SU-DHL-6 (cell line): ENCODE measurements around the gene ILDR2.
"Not testable (repeated sequence)": the region's sequence is repeated elsewhere in the genome, so short reads cannot be mapped to it uniquely, and the experiment has no call there.

ENCODE experiments used
- H2AFZ ChIP-seq: fragments of 200-600 bp; sonication (generic); 2 replicates; pipeline ENCODE4 v1.6.1; 2014; ENCODE audit warnings: low read depth, mild to moderate bottlenecking, moderate library complexity, mixed read lengths, antibody characterized with exemption, low read length; ENCODE audit not compliant: severe bottlenecking
- H3F3A ChIP-seq: fragments of 200-600 bp; shearing (Covaris generic); 2 replicates; pipeline ENCODE4 v1.6.0; 2016; ENCODE audit warnings: antibody characterized with exemption, mild to moderate bottlenecking; ENCODE audit not compliant: insufficient read depth
- H3K27ac ChIP-seq: fragments of 200-600 bp; sonication (generic); 2 replicates; pipeline ENCODE4 v1.5.1; 2016; ENCODE audit warnings: low read depth, mild to moderate bottlenecking, low read length, moderate library complexity, mixed read lengths
- H3K27me3 ChIP-seq: fragments of 200-600 bp; sonication (generic), shearing (Covaris generic); 2 replicates; pipeline ENCODE4 v1.6.0; 2014; ENCODE audit warnings: mild to moderate bottlenecking, low read length
- H3K36me3 ChIP-seq: fragments of 200-600 bp; sonication (generic); 2 replicates; pipeline ENCODE4 v1.6.1; 2014; ENCODE audit warnings: mild to moderate bottlenecking, low read length, mixed read lengths
- H3K4me2 ChIP-seq: fragments of 300-600, 200-600 bp; shearing (Covaris generic), sonication (generic); 2 replicates; pipeline ENCODE4 v1.6.0; 2014; ENCODE audit warnings: low read length, low read depth, mild to moderate bottlenecking; ENCODE audit not compliant: poor library complexity, severe bottlenecking
- H3K4me3 ChIP-seq: fragments of 200-600 bp; sonication (generic); 2 replicates; pipeline ENCODE4 v1.5.1; 2014; ENCODE audit warnings: antibody characterized with exemption, low read length, mild to moderate bottlenecking, mixed read lengths; ENCODE audit not compliant: insufficient read depth, poor library complexity, severe bottlenecking
- H3K79me2 ChIP-seq: fragments of 200-600 bp; sonication (generic); 2 replicates; pipeline ENCODE4 v1.6.1; 2014; ENCODE audit warnings: mild to moderate bottlenecking, low read length, moderate library complexity; ENCODE audit not compliant: insufficient read depth
- H3K9ac ChIP-seq: fragments of 200-600 bp; sonication (generic); 2 replicates; pipeline ENCODE4 v1.7.0; 2014; ENCODE audit warnings: mild to moderate bottlenecking, low read length
- H3K9me2 ChIP-seq: fragments of 200-600 bp; sonication (generic); replicated peaks from 2 replicates; pipeline ENCODE4 v1.6.1; 2014; ENCODE audit warnings: low read length; ENCODE audit not compliant: insufficient read depth
- H3K9me3 ChIP-seq: fragments of 200-600 bp; sonication (generic); 2 replicates; pipeline ENCODE4 v1.6.1; 2014; ENCODE audit warnings: low read length, mixed read lengths; ENCODE audit not compliant: insufficient read depth
- H4K20me1 ChIP-seq: fragments of 200-600 bp; sonication (generic); 2 replicates; pipeline ENCODE4 v1.6.1; 2014; ENCODE audit warnings: low read depth, mild to moderate bottlenecking, antibody characterized with exemption, low read length, moderate library complexity, mixed read lengths
- CTCF ChIP-seq: fragments of 200-600 bp; sonication (generic); IDR thresholded peaks from one replicate; pipeline ENCODE4 v1.5.1; 2017; ENCODE audit warnings: antibody characterized with exemption, mild to moderate bottlenecking, low read length, moderate library complexity; ENCODE audit not compliant: insufficient read depth, poor library complexity, severe bottlenecking
- EZH2phosphoT487 ChIP-seq: fragments of 200-600 bp; sonication (generic), shearing (Covaris generic); conservative IDR thresholded peaks from 2 replicates; pipeline ENCODE4 v1.6.1; 2018; ENCODE audit warnings: mild to moderate bottlenecking, antibody characterized with exemption, low read length, moderate library complexity, mixed read lengths

Gene ILDR2

GRCh38 chr1:166884040-166884642 lies 91.2 kb downstream of the ILDR2 start:
- Histone ChIP-seq H3K9me2 (no peaks in the 10 kb centered on the region), H3K36me3 (no peaks in the 10 kb centered on the region), H2AFZ (no peak overlapping the region), H3K27me3 (no peaks in the 10 kb centered on the region), H3K9ac (no peak overlapping the region), H3K27ac (no peak overlapping the region), H3K79me2 (no peaks in the 10 kb centered on the region), H4K20me1 (no peaks in the 10 kb centered on the region), H3K4me2 (no peak overlapping the region), H3F3A (no peaks in the 10 kb centered on the region), H3K4me3 (no peak overlapping the region), H3K9me3 (no peaks in the 10 kb centered on the region)
- no peak for TF ChIP-seq EZH2phosphoT487
- TF ChIP-seq CTCF: no peak

- Histone ChIP-seq H3K36me3 (no peaks in the 10 kb centered on the region), H3K4me3 (no peak overlapping the region), H3K9me2 (no peaks in the 10 kb centered on the region), H3K79me2 (no peaks in the 10 kb centered on the region), H2AFZ (no peak overlapping the region), H4K20me1 (no peaks in the 10 kb centered on the region), H3K9me3 (no peaks in the 10 kb centered on the region), H3K27ac (no peak overlapping the region), H3K9ac (no peak overlapping the region), H3K27me3 (no peaks in the 10 kb centered on the region), H3K4me2 (no peak overlapping the region), H3F3A (no peaks in the 10 kb centered on the region)
- no peak for TF ChIP-seq EZH2phosphoT487
- TF ChIP-seq CTCF: no peak
These were observed 92.4 kb downstream of the ILDR2 start for GRCh38 chr1:166882893-166883292.

GRCh38 chr1:166878173-166878917 lies 97.0 kb downstream of the ILDR2 start:
- peaks cover 25% of the 10 kb centered on the region for H3K79me2 ChIP-seq
- H3K9me3 ChIP-seq, H3K9ac ChIP-seq, H3K4me3 ChIP-seq, H2AFZ ChIP-seq, H3K36me3 ChIP-seq, H3K9me2 ChIP-seq, H3K27me3 ChIP-seq, H3F3A ChIP-seq, H3K27ac ChIP-seq, H3K4me2 ChIP-seq, H4K20me1 ChIP-seq: not testable (repeated sequence)

DNA sequence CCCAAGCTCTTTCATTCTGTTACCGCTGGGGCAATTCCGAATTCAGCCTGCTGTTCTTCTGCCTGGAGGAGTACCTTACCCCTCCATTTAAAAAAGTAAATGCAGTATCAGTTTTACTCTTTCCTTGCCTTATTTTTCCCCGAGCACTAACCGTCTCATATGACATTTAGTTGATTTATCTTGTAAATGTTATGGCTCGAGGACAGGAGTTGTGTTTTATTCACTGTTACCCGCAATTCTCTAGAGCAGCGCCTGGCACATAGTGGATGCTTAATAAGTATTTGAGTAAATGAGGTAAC lies 98.9 kb downstream of the ILDR2 start:
- TF ChIP-seq EZH2phosphoT487: no peak
- TF ChIP-seq CTCF: no peak
- no peaks in the 10 kb centered on the region for H3K9me2 ChIP-seq
- peak overlapping the region; percentile 59 for H3K4me3 ChIP-seq
- no peaks in the 10 kb centered on the region for H3F3A ChIP-seq
- H3K27ac ChIP-seq: no peak overlapping the region
- peak overlapping the region; percentile 95 for H3K4me2 ChIP-seq
- H3K36me3 ChIP-seq: no peaks in the 10 kb centered on the region
- peak overlapping the region; percentile 96 for H2AFZ ChIP-seq
- H4K20me1 ChIP-seq: no peaks in the 10 kb centered on the region
- peaks cover 43% of the 10 kb centered on the region for H3K79me2 ChIP-seq
- H3K9ac ChIP-seq: peak overlapping the region; percentile 63
- H3K27me3 ChIP-seq: no peaks in the 10 kb centered on the region
- H3K9me3 ChIP-seq: no peaks in the 10 kb centered on the region
